KMS-11 (cell line): Measurements from ENCODE around the gene RAB4B.
"Not testable (repeated sequence)": the region's sequence is repeated elsewhere in the genome, so short reads cannot be mapped to it uniquely, and the experiment has no call there.

Source experiments
- H2AFZ ChIP-seq: fragments of 200-600 bp; sonication (generic); 2 replicates; pipeline ENCODE4 v1.6.1; 2016; ENCODE audit warnings: antibody characterized with exemption, mixed run types, low read depth
- H3K27ac ChIP-seq: fragments of 200-600 bp; sonication (generic); 2 replicates; pipeline ENCODE4 v1.6.1; 2016; ENCODE audit warnings: mild to moderate bottlenecking, mixed run types
- H3K27me3 ChIP-seq: fragments of 200-600 bp; sonication (generic); 2 replicates; pipeline ENCODE4 v1.6.1; 2017; ENCODE audit warnings: mild to moderate bottlenecking, low read depth, mixed run types, moderate library complexity; ENCODE audit not compliant: insufficient read depth
- H3K36me3 ChIP-seq: fragments of 200-600 bp; sonication (generic); 2 replicates; pipeline ENCODE4 v1.6.1; 2017; ENCODE audit warnings: mild to moderate bottlenecking, mixed run types; ENCODE audit not compliant: insufficient read depth
- H3K4me1 ChIP-seq: fragments of 200-600 bp; sonication (generic); 2 replicates; pipeline ENCODE4 v1.6.1; 2016; ENCODE audit warnings: mild to moderate bottlenecking, low read depth, mixed run types; ENCODE audit not compliant: poor library complexity, severe bottlenecking
- H3K4me2 ChIP-seq: fragments of 200-600 bp; sonication (generic); 2 replicates; pipeline ENCODE4 v1.7.0; 2016; ENCODE audit warnings: mild to moderate bottlenecking, mixed run types
- H3K4me3 ChIP-seq: fragments of 200-600 bp; sonication (generic); IDR thresholded peaks from 2 replicates; pipeline ENCODE4 v1.6.1; 2017; ENCODE audit warnings: low read depth, low read length, mixed read lengths; ENCODE audit not compliant: insufficient read depth
- H3K79me2 ChIP-seq: fragments of 200-600 bp; sonication (generic); 2 replicates; pipeline ENCODE4 v1.6.1; 2016; ENCODE audit warnings: low read depth, mixed run types; ENCODE audit not compliant: insufficient read depth
- H3K9ac ChIP-seq: fragments of 200-600 bp; sonication (generic); 2 replicates; pipeline ENCODE4 v1.6.1; 2016; ENCODE audit warnings: mild to moderate bottlenecking, mixed run types
- H4K20me1 ChIP-seq: fragments of 200-600 bp; sonication (generic); 2 replicates; pipeline ENCODE4 v1.6.1; 2016; ENCODE audit warnings: mild to moderate bottlenecking, mixed run types; ENCODE audit not compliant: insufficient read depth
- CTCF ChIP-seq: fragments of 200-600 bp; sonication (generic); conservative IDR thresholded peaks from 2 replicates; pipeline ENCODE4 v1.6.1; 2017; ENCODE audit warnings: low read depth, mild to moderate bottlenecking, antibody characterized with exemption, low read length, moderate library complexity, mixed read lengths

The RAB4B gene

DNA sequence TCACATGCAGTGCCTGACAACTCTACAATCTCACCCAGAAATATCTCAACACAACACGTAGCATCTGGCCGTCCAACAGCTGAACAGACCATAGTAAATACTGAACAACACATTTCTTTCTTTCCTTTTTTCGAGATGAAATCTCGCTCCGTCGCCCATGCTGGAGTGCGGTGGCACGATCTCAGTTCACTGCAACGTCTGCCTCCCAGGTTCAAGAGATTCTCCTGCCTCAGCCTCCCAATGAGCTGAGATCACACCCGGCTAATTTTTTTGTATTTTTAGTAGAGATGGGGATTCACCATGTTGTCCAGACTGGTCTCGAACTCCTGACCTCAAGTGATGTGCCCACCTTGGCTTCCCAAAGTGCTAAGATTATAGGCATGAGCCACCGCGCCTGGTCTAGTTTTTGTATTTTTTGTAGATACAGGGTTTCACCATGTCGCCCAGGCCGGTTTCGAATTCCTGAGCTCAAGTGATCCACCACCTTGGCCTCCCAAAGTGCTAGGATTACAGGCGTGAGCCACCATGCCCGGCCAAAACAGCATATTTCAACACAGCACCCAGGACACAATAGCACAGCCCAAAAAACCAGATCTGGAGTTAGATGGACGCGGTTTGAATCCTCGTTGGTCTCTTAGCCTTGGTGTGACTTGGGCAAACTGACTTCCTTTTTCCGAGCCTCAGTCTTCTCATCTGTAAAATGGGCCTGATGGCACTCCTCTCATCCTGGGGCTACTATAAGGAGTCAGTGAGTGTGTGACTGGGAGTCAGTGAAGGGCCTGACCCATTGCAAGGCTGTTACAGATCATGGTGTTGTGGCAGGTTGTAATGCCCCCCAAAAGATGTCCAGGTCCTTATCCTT lies 49.6 kb downstream of the RAB4B start:
- H3K36me3 ChIP-seq: no peaks in the 10 kb centered on the region
- no peaks in the 10 kb centered on the region for H3K27me3 ChIP-seq
- H3K4me1 ChIP-seq: peaks cover 11% of the 10 kb centered on the region
- no peak overlapping the region for H3K4me2 ChIP-seq
- H4K20me1 ChIP-seq: no peaks in the 10 kb centered on the region
- H3K27ac ChIP-seq: no peak overlapping the region
- no peak overlapping the region for H3K4me3 ChIP-seq
- no peak overlapping the region for H2AFZ ChIP-seq
- H3K9ac ChIP-seq: no peak overlapping the region
- H3K79me2 ChIP-seq: no peaks in the 10 kb centered on the region
- TF ChIP-seq CTCF: no peak

DNA sequence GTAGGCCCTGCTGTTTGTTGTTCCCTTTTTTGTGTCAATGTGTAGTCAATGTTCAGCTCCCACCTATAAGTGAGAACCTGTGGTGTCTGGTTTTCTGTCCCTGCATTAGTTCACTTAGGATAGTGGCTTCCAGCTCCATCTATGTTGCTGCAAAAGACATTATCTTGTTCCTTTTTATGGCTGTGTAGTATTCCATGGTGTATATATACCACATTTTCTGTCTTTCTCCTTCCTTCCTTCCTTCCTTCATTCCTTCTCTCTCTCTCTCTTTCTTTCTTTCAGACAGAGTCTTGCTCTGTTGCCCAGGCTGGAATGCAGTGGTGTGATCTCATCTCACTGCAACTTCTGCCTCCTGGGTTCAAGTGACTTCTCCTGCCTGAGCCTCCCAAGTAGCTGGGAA lies 51.2 kb downstream of the RAB4B start:
- TF ChIP-seq CTCF: no peak
- no peak overlapping the region for H2AFZ ChIP-seq
- H3K9ac ChIP-seq: no peak overlapping the region
- H3K4me2 ChIP-seq: no peak overlapping the region
- no peaks in the 10 kb centered on the region for H3K79me2 ChIP-seq
- H3K27ac ChIP-seq: no peak overlapping the region
- H3K4me1 ChIP-seq: peaks cover 15% of the 10 kb centered on the region
- no peaks in the 10 kb centered on the region for H4K20me1 ChIP-seq
- H3K4me3 ChIP-seq: no peak overlapping the region
- H3K36me3 ChIP-seq: no peaks in the 10 kb centered on the region
- no peaks in the 10 kb centered on the region for H3K27me3 ChIP-seq

DNA sequence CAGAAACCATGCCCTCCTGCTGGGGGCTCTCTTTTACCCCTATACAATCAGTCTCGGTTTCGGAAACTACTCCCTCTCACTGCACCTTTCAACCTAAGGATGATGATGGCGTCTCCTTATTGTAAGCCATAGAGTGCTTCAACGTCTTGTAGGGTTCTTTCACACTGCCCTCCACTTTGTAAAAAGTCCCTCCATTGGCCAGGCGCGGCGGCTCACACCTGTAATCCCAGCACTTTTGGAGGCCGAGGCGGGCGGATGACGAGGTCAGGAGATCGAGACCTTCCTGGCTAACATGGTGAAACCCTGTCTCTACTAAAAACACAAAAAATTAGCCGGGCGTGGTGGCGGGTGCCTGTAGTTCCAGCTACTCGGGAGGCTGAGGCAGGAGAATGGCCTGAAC lies 52.7 kb downstream of the RAB4B start:
- H4K20me1 ChIP-seq, H3K9ac ChIP-seq, H3K4me2 ChIP-seq, H3K79me2 ChIP-seq, H2AFZ ChIP-seq, H3K36me3 ChIP-seq, H3K4me3 ChIP-seq, H3K27ac ChIP-seq, H3K27me3 ChIP-seq: not testable (repeated sequence)
- peaks cover 15% of the 10 kb centered on the region for H3K4me1 ChIP-seq

DNA sequence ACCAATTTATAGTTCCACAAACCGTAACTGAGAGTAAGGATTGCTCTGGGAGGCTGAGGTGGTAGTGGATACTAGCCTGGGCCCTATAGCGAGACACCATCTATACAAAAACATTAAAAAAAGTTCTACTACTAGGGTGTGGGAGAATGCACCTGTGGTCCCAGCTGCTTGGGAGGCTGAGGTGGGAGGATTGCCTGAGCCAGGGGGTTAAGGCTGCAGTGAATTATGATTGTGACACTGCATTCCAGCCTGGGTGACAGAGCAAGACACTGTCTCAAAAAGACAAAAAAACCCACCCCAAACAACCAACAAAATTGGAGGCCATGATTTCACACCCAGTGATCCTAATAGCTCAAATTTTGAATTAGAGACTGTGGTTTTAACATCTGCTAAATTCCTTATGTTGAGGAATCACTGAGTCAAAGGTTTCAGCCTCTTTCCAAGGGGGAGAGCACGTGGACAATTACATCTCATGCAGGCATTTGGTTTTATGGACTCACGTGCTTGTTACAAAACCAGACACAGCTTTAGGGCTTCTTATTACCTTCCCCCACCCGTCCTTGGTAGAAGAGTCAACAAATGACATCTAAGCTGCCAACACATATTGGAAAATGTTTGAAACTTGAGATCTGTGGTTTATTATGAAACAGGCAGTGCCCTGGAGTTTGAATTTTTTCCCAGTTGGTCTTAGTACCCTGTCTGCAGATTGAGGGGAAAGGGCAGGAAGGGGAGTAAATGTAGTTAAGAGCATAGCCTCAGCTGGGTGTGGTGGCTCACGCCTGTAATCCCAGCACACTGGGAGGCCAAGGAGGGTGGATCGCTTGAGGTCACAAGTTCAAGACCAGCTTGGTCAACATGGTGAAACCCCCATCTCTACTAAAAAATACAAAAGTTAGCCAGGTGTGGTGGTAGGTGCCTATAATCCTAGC lies 53.7 kb downstream of the RAB4B start:
- H3K4me2 ChIP-seq: no peak overlapping the region
- no peak overlapping the region for H3K9ac ChIP-seq
- H3K79me2 ChIP-seq: no peaks in the 10 kb centered on the region
- H3K27ac ChIP-seq: no peak overlapping the region
- H3K4me3 ChIP-seq: no peak overlapping the region
- H3K27me3 ChIP-seq: no peaks in the 10 kb centered on the region
- H2AFZ ChIP-seq: no peak overlapping the region
- no peak for TF ChIP-seq CTCF
- H3K36me3 ChIP-seq: no peaks in the 10 kb centered on the region
- H4K20me1 ChIP-seq: no peaks in the 10 kb centered on the region
- H3K4me1 ChIP-seq: peaks cover 15% of the 10 kb centered on the region

GRCh38 chr19:40832431-40832790 lies 54.4 kb downstream of the RAB4B start:
- H3K27me3 ChIP-seq, H3K36me3 ChIP-seq, H3K27ac ChIP-seq, H2AFZ ChIP-seq, H3K79me2 ChIP-seq, H4K20me1 ChIP-seq, H3K4me3 ChIP-seq, H3K4me2 ChIP-seq, H3K9ac ChIP-seq: not testable (repeated sequence)
- peaks cover 15% of the 10 kb centered on the region for H3K4me1 ChIP-seq

- H3K27me3 ChIP-seq, H2AFZ ChIP-seq, H3K27ac ChIP-seq, H3K4me3 ChIP-seq, H3K79me2 ChIP-seq, H4K20me1 ChIP-seq, H3K36me3 ChIP-seq, H3K9ac ChIP-seq: not testable (repeated sequence)
- Histone ChIP-seq H3K4me2 (0 out of 2 replicates have a peak overlapping the region, but pooled peaks have one; percentile 17), H3K4me1 (peaks cover 15% of the 10 kb centered on the region)
These were observed 55.9 kb downstream of the RAB4B start for GRCh38 chr19:40833728-40834533.
